OCI-LY7 (cell line): Measurements from ENCODE around the gene RTL10. TPM values are rescaled to one million over a fixed set of nuclear protein-coding genes. Genes with fewer than 3 reads are reported as not detected.

ENCODE experiments used
- BruUV-seq: library from RNA; stranded (reverse); fragments of 400-500 nt; replicated peaks from 2 replicates; lab custom pipeline; 2021; lab: Mats Ljungman, UMichigan
- CTCF ChIA-PET: fragments of 300-600 bp; sonication (Branson Sonifier 250); formaldehyde crosslinking; loops from one replicate; lab custom pipeline; 2022; ENCODE audit warnings: antibody characterized with exemption; ENCODE audit not compliant: unreplicated experiment; lab: Charles Lee
- POLR2A ChIA-PET: fragments of 300-600 bp; sonication (Branson Sonifier 250); formaldehyde crosslinking; loops from one replicate; lab custom pipeline; 2022; ENCODE audit warnings: antibody characterized with exemption; lab: Charles Lee
- DNase-seq: peaks from one replicate; pipeline ENCODE4 v3.0.0-alpha.2; 2015; ENCODE audit warnings: low spot score
- H2AFZ ChIP-seq: fragments of 200-600 bp; sonication (generic), shearing (Covaris generic); 2 replicates; pipeline ENCODE4 v1.6.1; 2014; ENCODE audit warnings: mild to moderate bottlenecking, antibody characterized with exemption, low read length, moderate library complexity
- H3K27ac ChIP-seq: fragments of 200-600 bp; sonication (generic); 2 replicates; pipeline ENCODE4 v1.5.1; 2014; ENCODE audit warnings: mixed run types, low read depth, mild to moderate bottlenecking, moderate library complexity, low read length, inconsistent platforms; ENCODE audit not compliant: poor library complexity, severe bottlenecking
- H3K36me3 ChIP-seq: fragments of 200-600 bp; sonication (generic); 2 replicates; pipeline ENCODE4 v1.6.1; 2014; ENCODE audit warnings: mild to moderate bottlenecking, antibody characterized with exemption, low read length, moderate library complexity, mixed read lengths; ENCODE audit not compliant: insufficient read depth
- H3K4me1 ChIP-seq: fragments of 200-600 bp; sonication (generic); 2 replicates; pipeline ENCODE4 v1.5.1; 2014; ENCODE audit warnings: mild to moderate bottlenecking, low read length; ENCODE audit not compliant: insufficient read depth, poor library complexity, severe bottlenecking
- H3K4me2 ChIP-seq: fragments of 200-600 bp; sonication (generic); 2 replicates; pipeline ENCODE4 v1.6.1; 2014; ENCODE audit warnings: mild to moderate bottlenecking, low read length
- H3K4me3 ChIP-seq: fragments of 200-600 bp; sonication (generic); 2 replicates; pipeline ENCODE4 v1.5.1; 2014; ENCODE audit warnings: mild to moderate bottlenecking, low read depth, low read length; ENCODE audit not compliant: poor library complexity, severe bottlenecking
- H3K79me2 ChIP-seq: fragments of 200-600 bp; sonication (generic); 2 replicates; pipeline ENCODE4 v1.6.1; 2016; ENCODE audit warnings: low read depth, mild to moderate bottlenecking, low read length, moderate library complexity, mixed read lengths; ENCODE audit not compliant: insufficient read depth
- H3K9me2 ChIP-seq: fragments of 200-600 bp; sonication (generic); 2 replicates; pipeline ENCODE4 v1.6.1; 2016; ENCODE audit warnings: mild to moderate bottlenecking, low read length, mixed read lengths; ENCODE audit not compliant: insufficient read depth
- H3K9me3 ChIP-seq: fragments of 200-600 bp; sonication (generic); 2 replicates; pipeline ENCODE4 v1.6.1; 2014; ENCODE audit warnings: mild to moderate bottlenecking, mixed run types, low read length, mixed read lengths
- H4K20me1 ChIP-seq: fragments of 200-600 bp; sonication (generic); 2 replicates; pipeline ENCODE4 v1.6.1; 2014; ENCODE audit warnings: mild to moderate bottlenecking, antibody characterized with exemption, low read length, moderate library complexity, mixed read lengths; ENCODE audit not compliant: insufficient read depth
- CTCF ChIP-seq: fragments of 200-600 bp; sonication (generic); conservative IDR thresholded peaks from 2 replicates; pipeline ENCODE4 v1.5.1; 2014; ENCODE audit warnings: mild to moderate bottlenecking, antibody characterized with exemption, low read length, moderate library complexity, mixed read lengths
- EZH2phosphoT487 ChIP-seq: fragments of 200-600 bp; sonication (generic); IDR thresholded peaks from 2 replicates; pipeline ENCODE4 v1.6.1; 2018; ENCODE audit warnings: low read depth, borderline replicate concordance, mild to moderate bottlenecking, mixed run types, antibody characterized with exemption, low read length, moderate library complexity, mixed read lengths
- intact Hi-C: fragments of 100-400 bp; cut with micrococcal nuclease; formaldehyde crosslinking; loops from one replicate; pipeline ENCODE4 v1.10.0; 2022; ENCODE audit not compliant: unreplicated experiment
- total RNA-seq, 2 experiments: library from RNA; depleted of rRNA in 1 of 2; stranded (reverse); fragments of >200 nt in 1 of 2; shearing (Covaris generic) in 1 of 2; gene quantifications; 2 replicates each; pipeline ENCODE4 v1.2.3, GENCODE V29; 2014 to 2022

RTL10 gene
- total RNA-seq, 2 experiments from 2014 or later: 26.2 to 28.2 TPM

DNA sequence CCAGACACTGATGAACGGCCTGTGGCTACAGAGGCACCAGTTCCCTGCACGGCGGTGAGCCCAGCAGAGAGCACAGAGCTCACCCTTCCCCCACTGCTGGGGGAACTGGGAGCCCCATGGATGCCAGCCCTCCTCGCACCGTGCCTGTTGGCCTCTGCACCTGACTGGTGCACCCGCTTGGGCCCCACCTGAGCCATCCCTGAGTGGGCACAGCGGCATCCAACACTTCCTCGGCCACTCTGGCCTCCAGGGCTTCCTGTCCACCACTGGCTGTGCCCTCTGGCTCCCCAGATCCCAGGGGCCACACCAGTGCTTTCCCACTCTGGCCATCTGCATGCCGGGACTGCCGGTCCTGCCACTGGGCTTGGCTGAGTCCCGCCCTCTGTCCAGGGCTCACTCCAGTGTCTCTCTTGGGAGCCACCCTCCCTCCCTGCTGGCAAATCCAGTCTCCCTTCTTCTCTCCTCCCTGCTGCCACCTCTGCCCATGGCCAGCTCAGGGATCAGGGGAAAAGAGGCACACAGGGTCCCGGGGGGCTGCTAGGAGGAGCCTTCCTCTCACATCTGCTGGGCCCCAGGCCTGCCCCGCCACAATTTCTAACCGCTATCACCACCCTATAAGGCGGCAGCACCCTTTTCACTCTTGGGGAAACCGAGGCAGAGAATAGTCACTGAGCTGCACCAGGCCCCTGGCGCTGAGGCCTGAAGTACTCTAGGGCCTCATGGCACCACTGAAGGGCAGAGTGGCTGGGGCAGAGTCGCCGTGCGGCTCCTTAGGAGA is 33.0 kb downstream of the RTL10 start:
- intact Hi-C loops: no loop called here
- H3K9me2 ChIP-seq: no peaks in the 10 kb centered on the region
- H3K4me1 ChIP-seq: peaks cover 7% of the 10 kb centered on the region
- no peaks in the 10 kb centered on the region for H3K79me2 ChIP-seq
- TF ChIP-seq EZH2phosphoT487 (no peak), CTCF (no peak)
- no peak overlapping the region for H3K27ac ChIP-seq
- H2AFZ ChIP-seq: no peak overlapping the region
- ChIA-PET CTCF (no interaction called here), POLR2A (no interaction called here)
- no peaks in the 10 kb centered on the region; the same call in 1 of the 2 replicates for H3K36me3 ChIP-seq
- no peaks in the 10 kb centered on the region for H3K9me3 ChIP-seq
- no peak overlapping the region for H3K4me2 ChIP-seq
- DNase-seq: no peak
- H3K4me3 ChIP-seq: no peak overlapping the region
- H4K20me1 ChIP-seq: no peaks in the 10 kb centered on the region
- no TSS peak for BruUV-seq

GRCh38 chr22:19820880-19821522 is 33.7 kb downstream of the RTL10 start:
- no TSS peak for BruUV-seq
- Histone ChIP-seq H3K36me3 (no peaks in the 10 kb centered on the region; the same call in 1 of the 2 replicates), H4K20me1 (no peaks in the 10 kb centered on the region), H3K4me3 (no peak overlapping the region), H3K79me2 (no peaks in the 10 kb centered on the region), H3K9me3 (no peaks in the 10 kb centered on the region), H3K4me2 (no peak overlapping the region), H3K9me2 (no peaks in the 10 kb centered on the region), H3K4me1 (peaks cover 7% of the 10 kb centered on the region), H3K27ac (no peak overlapping the region), H2AFZ (no peak overlapping the region)
- intact Hi-C loops: no loop called here
- ChIA-PET CTCF (no interaction called here), POLR2A (no interaction called here)
- no peak for DNase-seq
- peak; percentile 41 for TF ChIP-seq CTCF
- no peak for TF ChIP-seq EZH2phosphoT487
